GM19238 (cell line): ENCODE data around the gene B9D2.

Experiments used
- DNase-seq: peaks from one replicate; pipeline ENCODE4 v3.0.0; 2011; ENCODE audit warnings: low spot score; ENCODE audit not compliant: insufficient read length

Gene B9D2

GRCh38 chr19:41328157-41328841, 35.6 kb downstream of the B9D2 start:
- DNase-seq: no peak

- peak; percentile 91 for DNase-seq
These were observed 36.3 kb downstream of the B9D2 start for GRCh38 chr19:41327576-41328156.

- no peak for DNase-seq
These were observed 36.8 kb downstream of the B9D2 start for GRCh38 chr19:41327076-41327575.

- DNase-seq: peak; percentile 71
These were observed 37.8 kb downstream of the B9D2 start for GRCh38 chr19:41325947-41326706.

- no peak for DNase-seq
These were observed 38.4 kb downstream of the B9D2 start for GRCh38 chr19:41325640-41325946.

GRCh38 chr19:41324921-41325639, 38.9 kb downstream of the B9D2 start:
- no peak for DNase-seq

GRCh38 chr19:41324231-41324702, 39.7 kb downstream of the B9D2 start:
- DNase-seq: no peak

GRCh38 chr19:41323430-41324125, 40.4 kb downstream of the B9D2 start:
- DNase-seq: no peak

- DNase-seq: no peak
These were observed 40.9 kb downstream of the B9D2 start for GRCh38 chr19:41323023-41323422.

- DNase-seq: no peak
These were observed 41.5 kb downstream of the B9D2 start for GRCh38 chr19:41322451-41322850.

GRCh38 chr19:41321600-41322270, 42.2 kb downstream of the B9D2 start:
- DNase-seq: no peak

- DNase-seq: no peak
These were observed 42.7 kb downstream of the B9D2 start for GRCh38 chr19:41321204-41321599.

- DNase-seq: no peak
These were observed 43.4 kb downstream of the B9D2 start for GRCh38 chr19:41320568-41320967.

- no peak for DNase-seq
These were observed 43.8 kb downstream of the B9D2 start for GRCh38 chr19:41320185-41320518.

GRCh38 chr19:41319500-41320184, 44.3 kb downstream of the B9D2 start:
- DNase-seq: no peak

GRCh38 chr19:41318696-41319499, 45.1 kb downstream of the B9D2 start:
- no peak for DNase-seq

GRCh38 chr19:41316306-41316920, 47.5 kb downstream of the B9D2 start:
- no peak for DNase-seq

- no peak for DNase-seq
These were observed 52.3 kb downstream of the B9D2 start for GRCh38 chr19:41311613-41312012.

- no peak for DNase-seq
These were observed 52.9 kb downstream of the B9D2 start for GRCh38 chr19:41311072-41311471.
